Fibroblast of the aortic adventitia (primary cell): Measurements from ENCODE around the gene DDX21. TPM values are rescaled to one million over a fixed set of nuclear protein-coding genes. Genes with fewer than 3 reads are reported as not detected.
"Not testable (repeated sequence)": the region's sequence is repeated elsewhere in the genome, so short reads cannot be mapped to it uniquely, and the experiment has no call there.

Experiments
- DNase-seq: peaks from one replicate; pipeline ENCODE4 v3.0.0-alpha.2; 2010; ENCODE audit warnings: low read depth
- H3K4me3 ChIP-seq: 2 replicates; pipeline ENCODE4 v1.5.1; 2011; ENCODE audit warnings: low read depth, mild to moderate bottlenecking, control low read depth, low read length, moderate library complexity
- total RNA-seq: library from RNA; depleted of rRNA; stranded (reverse); fragments of >200 nt; gene quantifications from 2 replicates; pipeline ENCODE4 v1.2.3, GENCODE V29; 2012; ENCODE audit warnings: low replicate concordance
- TF ChIP-seq, protein P1 (sequence below): IDR thresholded peaks from 2 replicates; pipeline ENCODE4 v1.5.1; 2011; ENCODE audit warnings: mild to moderate bottlenecking, low read length, control low read depth, inconsistent platforms; ENCODE audit not compliant: insufficient read depth

DDX21 gene
- total RNA-seq, 1 donor = 61.9 TPM

DNA sequence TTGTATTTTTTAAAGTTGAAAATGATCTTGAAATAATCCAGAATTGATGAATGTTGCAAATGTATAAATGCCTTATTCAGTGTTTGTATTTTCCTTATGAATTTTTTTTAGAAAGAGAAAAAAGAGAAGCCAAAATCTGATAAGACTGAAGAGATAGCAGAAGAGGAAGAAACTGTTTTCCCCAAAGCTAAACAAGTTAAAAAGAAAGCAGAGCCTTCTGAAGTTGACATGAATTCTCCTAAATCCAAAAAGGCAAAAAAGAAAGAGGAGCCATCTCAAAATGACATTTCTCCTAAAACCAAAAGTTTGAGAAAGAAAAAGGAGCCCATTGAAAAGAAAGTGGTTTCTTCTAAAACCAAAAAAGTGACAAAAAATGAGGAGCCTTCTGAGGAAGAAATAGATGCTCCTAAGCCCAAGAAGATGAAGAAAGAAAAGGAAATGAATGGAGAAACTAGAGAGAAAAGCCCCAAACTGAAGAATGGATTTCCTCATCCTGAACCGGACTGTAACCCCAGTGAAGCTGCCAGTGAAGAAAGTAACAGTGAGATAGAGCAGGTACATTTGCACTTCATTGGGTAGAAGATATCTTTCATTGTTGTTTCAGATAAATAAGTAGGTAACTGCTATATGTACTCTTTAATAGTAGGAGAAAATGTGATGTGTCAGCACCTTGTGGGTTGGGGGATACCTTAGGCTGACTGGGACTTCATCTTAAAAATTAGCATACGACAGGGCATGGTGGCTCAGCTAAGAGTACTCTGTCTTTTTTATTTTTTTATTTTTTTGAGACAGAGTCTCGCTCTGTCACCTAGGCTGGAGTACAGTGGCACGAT is 3.9 kb downstream of the DDX21 start:
- no peak overlapping the region for H3K4me3 ChIP-seq
- TF ChIP-seq, protein P1, sequence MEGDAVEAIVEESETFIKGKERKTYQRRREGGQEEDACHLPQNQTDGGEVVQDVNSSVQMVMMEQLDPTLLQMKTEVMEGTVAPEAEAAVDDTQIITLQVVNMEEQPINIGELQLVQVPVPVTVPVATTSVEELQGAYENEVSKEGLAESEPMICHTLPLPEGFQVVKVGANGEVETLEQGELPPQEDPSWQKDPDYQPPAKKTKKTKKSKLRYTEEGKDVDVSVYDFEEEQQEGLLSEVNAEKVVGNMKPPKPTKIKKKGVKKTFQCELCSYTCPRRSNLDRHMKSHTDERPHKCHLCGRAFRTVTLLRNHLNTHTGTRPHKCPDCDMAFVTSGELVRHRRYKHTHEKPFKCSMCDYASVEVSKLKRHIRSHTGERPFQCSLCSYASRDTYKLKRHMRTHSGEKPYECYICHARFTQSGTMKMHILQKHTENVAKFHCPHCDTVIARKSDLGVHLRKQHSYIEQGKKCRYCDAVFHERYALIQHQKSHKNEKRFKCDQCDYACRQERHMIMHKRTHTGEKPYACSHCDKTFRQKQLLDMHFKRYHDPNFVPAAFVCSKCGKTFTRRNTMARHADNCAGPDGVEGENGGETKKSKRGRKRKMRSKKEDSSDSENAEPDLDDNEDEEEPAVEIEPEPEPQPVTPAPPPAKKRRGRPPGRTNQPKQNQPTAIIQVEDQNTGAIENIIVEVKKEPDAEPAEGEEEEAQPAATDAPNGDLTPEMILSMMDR = no peak
- DNase-seq = no peak

DNA sequence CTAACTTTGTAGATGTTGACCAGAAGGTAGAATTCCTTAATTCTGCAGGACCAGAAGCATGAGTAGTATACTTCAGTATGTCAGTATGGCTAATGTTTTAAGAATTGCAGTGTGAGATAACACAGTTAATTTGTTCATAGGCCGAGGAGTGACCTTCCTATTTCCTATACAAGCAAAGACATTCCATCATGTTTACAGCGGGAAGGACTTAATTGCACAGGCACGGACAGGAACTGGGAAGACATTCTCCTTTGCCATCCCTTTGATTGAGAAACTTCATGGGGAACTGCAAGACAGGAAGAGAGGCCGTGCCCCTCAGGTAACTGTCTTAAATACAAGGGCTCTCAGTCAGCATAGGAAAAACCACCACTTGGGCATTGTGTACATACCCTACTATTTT is 7.2 kb downstream of the DDX21 start:
- TF ChIP-seq, protein P1 = no peak
- H3K4me3 ChIP-seq = no peak overlapping the region
- no peak for DNase-seq

DNA sequence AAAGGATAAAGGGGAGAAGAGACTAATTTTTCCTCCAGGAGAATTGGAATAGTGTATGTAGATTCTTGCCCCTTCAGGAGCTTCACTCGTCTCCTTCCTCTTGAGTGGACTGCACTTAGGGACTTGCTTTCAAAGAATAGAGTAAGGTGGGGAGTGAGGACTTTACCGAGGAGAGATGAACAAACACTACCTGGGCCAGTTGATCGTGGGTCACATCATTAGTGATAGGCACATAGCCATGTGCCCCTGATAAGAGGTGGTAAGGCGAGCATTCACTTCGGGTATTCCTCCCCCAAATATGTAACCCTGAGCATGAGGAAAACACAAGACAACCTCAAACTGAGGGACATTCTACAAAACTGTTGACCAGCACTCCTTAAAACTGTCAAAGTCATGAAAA is 18.0 kb downstream of the DDX21 start:
- TF ChIP-seq, protein P1 = no peak
- DNase-seq = no peak
- H3K4me3 ChIP-seq = no peak overlapping the region

DNA sequence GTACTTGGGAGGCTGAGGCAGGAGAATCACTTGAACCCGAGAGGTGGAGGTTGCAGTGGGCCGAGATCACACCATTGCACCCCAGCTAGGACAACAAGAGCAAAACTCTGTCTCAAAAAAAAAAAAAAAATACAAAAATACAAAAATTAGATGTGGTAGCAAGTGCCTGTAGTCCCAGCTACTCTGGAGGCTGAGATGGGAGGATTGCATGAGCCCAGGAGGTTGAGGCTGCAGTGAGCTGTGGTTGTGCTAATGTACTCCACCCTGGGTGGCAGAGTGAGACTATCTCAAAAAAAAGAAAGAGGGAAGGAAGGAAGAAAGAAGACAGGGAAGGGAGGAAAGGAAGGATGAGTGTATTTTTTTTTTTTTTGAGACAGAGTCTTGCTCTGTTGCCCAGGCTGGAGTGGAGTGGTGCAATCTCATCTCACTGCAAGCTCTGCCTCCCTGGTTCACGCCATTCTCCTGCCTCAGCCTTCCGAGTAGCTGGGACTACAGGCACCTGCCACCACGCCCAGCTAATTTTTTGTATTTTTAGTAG is 20.0 kb downstream of the DDX21 start:
- DNase-seq, H3K4me3 ChIP-seq: not testable (repeated sequence)

DNA sequence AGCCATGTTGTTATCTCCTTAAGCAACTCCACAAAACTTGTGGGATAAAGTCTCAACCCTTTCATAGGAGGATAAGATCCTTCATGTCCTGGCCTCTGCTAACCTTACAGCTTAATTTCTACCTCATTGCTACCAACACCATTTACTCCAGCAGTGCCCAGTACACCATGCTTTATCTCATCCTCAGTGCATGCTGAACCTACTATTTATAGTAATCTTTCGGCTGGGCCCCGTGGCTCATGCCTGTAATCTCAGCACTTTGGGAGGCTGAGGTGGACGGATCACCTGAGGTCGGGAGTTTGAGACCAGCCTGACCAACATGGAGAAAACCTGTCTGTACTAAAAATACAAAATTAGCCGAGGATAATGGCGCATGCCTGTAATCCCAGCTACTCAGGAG is 23.8 kb downstream of the DDX21 start:
- not testable (repeated sequence) for H3K4me3 ChIP-seq, DNase-seq

DNA sequence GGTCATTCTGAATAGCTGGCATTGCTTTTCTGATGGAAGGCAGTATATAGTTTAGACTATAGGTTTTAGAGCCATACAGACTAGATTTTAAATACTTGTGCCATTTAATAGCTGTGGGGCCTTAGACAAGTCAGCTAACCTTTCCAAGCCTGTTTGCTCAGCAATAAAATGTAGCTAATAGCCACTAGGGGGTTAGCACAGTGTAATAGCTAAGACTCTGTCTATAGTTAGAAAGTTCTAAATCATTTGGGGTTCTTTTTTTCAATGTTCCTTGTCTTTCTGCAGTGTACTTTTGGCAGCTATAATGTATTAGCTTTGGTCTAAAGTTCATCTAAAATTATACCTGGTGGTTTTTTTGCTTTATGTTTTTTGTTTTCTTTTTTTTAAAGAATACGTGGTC is 25.1 kb downstream of the DDX21 start:
- no peak overlapping the region for H3K4me3 ChIP-seq
- TF ChIP-seq, protein P1 = no peak
- no peak for DNase-seq

DNA sequence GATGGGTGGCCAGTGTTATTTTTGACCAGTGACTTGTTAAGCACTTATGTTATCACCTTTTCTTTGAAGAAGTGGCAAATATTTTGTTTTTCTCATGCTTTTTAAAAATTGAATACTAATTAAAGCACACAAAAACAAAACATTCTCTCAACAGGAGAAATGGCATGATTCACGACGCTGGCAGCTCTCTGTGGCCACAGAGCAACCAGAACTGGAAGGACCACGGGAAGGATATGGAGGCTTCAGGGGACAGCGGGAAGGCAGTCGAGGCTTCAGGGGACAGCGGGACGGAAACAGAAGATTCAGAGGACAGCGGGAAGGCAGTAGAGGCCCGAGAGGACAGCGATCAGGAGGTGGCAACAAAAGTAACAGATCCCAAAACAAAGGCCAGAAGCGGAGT is 26.4 kb downstream of the DDX21 start:
- no peak for DNase-seq
- no peak overlapping the region for H3K4me3 ChIP-seq
- TF ChIP-seq, protein P1 = no peak

DNA sequence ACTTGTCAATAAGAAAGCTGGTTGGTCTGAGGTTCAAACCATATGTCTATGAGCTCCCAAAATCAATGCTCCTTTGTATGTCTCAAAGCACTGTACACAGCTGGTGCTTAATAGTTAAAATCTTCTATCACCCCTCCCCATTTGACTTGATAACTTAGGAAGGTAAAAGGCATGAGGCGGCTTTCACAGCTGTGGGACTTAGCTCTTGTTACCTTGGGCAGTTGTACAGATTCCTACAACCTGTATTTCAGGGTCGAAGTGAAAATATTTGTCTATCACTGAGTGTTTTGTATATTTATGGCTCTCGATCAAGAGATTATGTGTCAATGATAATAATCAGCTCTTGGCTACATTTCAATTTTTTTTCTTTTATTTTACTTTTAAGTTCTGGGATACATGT is 31.6 kb downstream of the DDX21 start:
- TF ChIP-seq, protein P1 = no peak
- no peak for DNase-seq
- H3K4me3 ChIP-seq = no peak overlapping the region
